HG02870 (cell line): ENCODE data around the gene STK39.

Experiments
- ATAC-seq: cut with Tn5 transposase; IDR thresholded peaks from one replicate; pipeline ENCODE4 v1.9.1; 2021; ENCODE audit warnings: mild to moderate bottlenecking, moderate library complexity; ENCODE audit not compliant: unreplicated experiment

The STK39 gene

GRCh38 chr2:168210895-168211570 is 36.4 kb downstream of the STK39 start:
- ATAC-seq: peak; percentile 56

DNA sequence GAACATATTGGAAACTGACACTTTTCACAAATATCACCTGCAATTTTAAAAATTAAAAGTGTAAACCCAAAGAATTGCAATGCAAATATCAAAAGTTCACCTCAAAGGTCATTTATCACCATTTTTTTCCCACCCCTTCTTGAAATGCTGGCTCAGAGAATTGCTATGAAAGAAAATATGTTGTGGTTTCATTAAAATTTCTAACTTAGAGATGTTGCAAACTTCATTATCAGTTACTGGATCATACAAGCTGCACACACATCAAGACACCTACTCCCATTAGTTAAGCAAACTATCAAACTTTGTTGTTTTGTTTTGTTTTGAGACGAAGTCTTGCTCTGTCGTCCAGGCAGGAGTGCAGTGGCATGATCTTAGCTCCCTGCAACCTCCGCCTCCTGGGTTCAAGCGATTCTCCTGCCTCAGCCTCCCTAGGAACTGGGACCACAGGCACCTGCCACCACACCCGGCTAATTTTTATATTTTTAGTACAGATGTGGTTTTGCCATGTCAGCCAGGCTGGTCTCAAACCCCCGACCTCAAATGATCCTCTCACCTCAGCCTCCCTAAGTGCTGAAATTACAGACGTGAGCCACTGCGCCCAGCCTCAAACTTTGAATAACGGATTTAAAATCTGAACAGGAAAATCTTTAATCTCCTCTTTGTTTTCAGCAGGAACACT is 37.0 kb downstream of the STK39 start:
- no peak for ATAC-seq

DNA sequence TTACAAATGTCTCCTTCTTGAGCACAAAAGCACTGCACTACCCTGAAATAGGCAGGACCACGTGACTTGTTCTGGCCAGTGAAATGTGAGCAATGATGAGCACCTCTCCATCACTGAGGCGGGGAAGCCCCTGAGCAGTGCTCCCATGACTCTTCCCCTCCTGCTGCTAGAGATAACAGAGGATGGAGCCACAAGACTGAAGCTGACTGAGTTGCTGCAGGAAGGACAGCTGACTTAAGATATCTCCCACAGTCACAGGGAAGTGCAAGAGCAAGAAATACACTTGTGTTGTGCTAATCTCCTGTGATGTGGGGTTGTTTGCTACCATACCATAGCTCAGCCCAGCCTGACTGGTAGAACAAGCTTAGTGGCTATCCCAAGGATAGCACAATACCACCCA is 38.7 kb downstream of the STK39 start:
- ATAC-seq: no peak

- no peak for ATAC-seq
These were observed 39.5 kb downstream of the STK39 start for GRCh38 chr2:168207851-168208250.

DNA sequence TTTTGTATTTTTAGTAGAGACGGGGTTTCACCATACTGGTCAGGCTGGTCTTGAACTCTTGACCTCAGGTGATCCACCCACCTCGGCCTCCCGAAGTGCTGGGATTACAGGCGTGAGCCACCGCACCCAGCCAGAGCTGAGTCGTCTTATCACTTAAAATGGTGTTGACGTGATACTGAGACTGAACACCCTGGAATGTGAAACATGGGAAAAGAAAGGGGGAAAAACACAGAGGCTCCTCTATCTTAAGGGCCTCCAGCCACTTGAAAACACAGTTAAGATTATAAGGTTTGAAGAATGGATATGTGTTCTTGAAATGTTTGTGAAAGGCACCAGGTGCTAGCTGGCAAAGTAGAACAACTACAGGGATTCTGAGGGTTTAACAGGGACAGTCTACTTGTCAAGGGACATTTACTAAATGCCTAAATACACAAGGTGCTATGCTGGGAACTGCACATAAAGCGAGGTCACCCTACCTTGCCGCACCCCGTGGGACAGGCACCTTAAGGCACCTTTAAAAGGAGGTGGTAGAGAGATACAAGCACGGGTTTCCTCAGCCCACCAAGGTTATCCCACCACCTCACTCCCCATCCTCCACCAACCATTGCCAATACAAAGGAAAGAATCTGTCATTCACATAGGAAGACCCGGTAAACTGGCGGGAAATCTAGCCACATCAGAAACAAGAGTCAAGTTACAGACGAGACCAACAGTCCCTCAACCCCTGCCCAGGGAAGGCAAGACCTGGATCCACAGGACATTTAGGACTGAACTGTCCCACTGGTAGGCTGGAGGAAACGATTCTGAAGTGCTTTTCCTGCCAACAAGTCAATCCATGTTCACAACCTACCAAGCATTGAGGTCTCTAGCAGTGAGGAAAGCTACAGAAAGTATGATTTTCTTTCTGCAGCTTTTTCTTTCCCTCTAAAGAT is 43.4 kb downstream of the STK39 start:
- ATAC-seq: no peak

DNA sequence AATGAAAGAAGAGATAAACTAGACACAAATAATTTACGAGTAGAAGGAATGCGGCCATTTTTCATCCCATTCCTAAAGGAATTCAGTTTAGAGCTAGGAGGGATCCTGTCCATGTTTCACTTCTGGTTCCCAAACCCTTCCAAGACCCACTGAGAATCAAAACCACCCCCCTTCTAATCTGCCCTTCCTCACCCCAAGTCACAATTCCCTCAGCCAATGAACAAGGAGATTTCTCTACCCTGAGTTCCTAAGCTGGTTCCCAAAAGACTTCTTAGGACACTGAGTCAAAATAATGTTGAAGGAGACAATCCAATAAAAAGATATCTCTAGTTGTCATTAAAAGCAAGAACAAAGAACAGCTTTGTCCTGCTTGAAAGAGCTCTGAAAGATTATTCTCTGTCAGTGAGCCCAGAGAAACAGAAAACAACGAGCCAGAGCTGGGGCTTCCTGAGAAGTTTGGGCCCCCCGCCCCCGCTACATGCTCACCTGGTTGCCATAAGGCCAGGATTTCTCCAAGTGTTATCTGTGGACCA is 45.7 kb downstream of the STK39 start:
- no peak for ATAC-seq

GRCh38 chr2:168200930-168201583 is 46.3 kb downstream of the STK39 start:
- ATAC-seq: no peak

GRCh38 chr2:168198476-168199207 is 48.8 kb downstream of the STK39 start:
- ATAC-seq: no peak

DNA sequence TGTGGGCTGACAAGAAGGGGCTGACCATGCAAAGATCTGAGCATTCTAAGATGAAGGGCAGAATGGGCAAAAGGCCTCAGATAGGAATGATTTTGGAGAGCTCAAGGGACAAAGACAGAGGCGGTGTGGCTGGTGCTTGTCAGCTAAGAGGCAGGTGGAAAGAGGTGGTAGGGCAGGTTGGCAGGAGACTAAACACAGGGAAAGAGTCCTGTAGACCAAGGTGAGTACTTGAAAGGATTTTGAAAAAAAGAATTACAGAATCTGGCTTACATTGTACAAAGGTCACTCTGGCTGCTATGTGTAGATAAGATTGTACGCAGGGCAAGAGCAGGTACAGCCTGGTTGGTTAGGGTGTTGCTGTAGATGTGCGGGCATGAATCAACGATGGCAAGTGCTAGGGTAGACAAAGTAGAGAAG is 50.6 kb downstream of the STK39 start:
- no peak for ATAC-seq

DNA sequence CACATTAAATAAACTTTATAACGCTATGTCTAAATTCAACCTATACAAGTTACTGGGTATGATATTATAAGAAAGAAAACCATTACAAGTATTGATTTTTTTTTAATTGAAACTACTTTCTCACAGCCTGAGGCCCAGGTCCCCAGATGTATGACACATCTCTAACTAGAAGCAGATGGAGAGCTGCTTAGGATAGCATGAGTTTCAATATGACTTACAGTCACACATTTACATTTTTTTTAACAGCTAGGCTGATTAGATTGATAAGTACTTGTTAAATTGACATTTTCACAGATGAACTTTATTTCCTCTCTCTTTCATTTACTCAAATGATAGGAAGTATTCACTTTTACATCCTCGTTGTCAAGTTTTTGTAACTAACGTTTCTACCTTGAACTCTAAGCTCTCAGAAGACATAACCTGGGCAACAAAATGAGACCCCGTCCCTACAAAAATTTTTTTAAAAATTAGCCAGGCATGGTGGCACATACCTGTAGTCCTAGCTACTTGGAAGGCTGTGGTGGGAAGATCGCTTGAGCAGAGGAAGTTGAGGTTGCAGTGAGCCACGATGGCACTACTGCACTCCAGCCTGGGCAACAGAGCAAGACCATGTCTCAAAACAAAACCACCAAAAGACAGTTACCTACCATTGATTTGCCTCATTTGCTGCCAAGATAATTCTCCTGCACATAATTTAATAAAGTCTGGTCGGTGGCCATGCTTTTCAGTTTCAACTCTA is 52.4 kb downstream of the STK39 start:
- peak; percentile 94 for ATAC-seq

GRCh38 chr2:168192839-168193616 is 54.4 kb downstream of the STK39 start:
- ATAC-seq: no peak

GRCh38 chr2:168191955-168192785 is 55.2 kb downstream of the STK39 start:
- no peak for ATAC-seq

DNA sequence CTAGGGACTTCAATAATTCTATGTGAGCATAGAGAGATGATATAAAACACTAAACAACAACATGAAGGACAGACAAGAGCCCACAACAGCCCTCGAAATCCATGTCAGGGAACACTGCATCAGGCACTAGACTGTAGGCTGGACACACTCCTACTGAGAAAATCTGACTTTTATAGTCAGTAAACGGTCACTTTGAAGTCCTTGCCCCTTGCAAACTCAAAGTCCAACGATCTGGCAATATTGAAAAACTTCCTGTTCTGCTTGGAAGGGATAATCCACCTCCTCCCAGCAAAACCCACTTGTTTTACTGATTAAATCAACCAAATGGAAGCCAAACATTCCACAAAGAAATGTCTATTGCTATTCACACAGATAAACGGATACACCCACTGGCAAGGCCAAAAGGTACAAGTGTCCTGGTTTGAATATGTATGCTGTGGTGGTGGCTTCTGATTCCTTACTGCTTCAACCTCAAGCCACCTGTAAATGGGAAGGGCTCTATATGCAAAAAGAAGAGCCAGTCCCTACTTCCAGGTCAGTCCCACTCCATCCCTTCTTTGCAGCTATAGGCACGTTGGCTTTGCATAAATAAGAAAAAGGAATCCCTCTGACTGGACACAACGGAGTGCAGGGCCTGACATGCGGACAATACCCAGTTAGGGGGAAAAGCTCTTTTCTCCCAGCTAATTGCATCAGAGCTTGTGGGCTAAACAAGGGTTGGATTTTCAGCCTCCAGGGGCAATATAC is 56.6 kb downstream of the STK39 start:
- no peak for ATAC-seq

- no peak for ATAC-seq
These were observed 57.4 kb downstream of the STK39 start for GRCh38 chr2:168189835-168190569.

GRCh38 chr2:168188002-168188401 is 59.4 kb downstream of the STK39 start:
- no peak for ATAC-seq

DNA sequence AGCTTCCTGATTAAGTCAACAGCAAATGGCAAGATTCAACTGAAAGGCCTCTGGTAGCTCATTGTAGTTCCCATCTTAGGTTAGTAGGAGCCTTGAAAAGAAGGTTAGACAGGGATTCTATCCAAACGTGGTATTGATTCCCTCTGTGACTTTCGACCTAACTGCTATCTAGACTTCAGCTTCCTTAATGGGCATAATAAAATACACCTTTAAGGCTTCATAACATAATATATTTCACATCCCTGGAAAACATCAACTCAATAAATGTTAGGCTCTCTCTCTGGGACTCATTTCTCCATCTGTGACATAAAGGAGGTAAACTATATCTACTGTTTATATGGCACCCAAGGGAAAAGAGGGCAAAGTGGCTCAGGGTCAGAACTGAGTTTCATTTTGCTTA is 60.9 kb downstream of the STK39 start:
- no peak for ATAC-seq
